ENCODE measurements around the gene MT1F. TPM values are rescaled to one million over a fixed set of nuclear protein-coding genes. Genes with fewer than 3 reads are reported as not detected.
A peak's percentile ranks its signal among the peaks of the same experiment; 100 is the strongest.

Gene MT1F
- total RNA-seq: 10 to 100 TPM; 11.4 to 20.6 TPM

DNA sequence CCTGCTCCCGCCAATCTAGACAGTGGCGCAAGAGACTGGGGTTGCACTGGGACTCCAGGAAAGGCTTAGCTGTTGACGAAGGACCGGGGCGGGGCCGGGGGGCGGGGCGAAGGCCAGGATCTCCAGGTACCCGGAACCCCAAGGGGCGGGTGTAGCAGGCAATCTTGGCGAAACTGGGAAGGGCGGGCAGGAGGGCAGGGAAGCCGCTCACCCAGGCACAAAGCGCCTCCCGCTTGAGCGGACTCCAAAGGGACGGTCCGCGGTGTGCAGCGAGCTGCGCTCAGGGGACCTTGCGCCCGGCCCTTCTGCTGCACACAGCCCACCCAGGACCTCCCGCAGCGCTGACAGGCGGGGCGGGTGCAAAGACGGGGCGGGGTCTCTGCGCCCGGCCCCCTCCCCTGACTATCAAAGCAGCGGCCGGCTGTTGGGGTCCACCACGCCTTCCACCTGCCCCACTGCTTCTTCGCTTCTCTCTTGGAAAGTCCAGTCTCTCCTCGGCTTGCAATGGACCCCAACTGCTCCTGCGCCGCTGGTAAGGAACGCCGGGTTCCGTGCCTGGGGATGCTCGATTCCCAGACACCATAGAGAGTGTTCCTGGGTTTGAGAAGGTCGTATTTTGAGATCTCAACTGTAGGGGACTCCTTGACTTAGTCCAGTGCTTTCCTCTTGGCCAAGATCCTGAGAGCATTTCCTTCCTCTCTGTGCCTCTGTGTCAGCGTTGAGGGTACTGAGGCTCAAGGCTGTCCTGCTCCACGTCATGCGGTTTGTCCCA lies at the start of gene MT1F:
MT1F (plus strand) TSS at position 405 of the 772 bp plus-strand sequence; CDS start at position 505, 100 bp downstream.
- no peaks in the 10 kb centered on the region for H3K36me3 Mint-ChIP-seq
- peak within 1 kb of the TSS; percentile 88 for H3K27ac Mint-ChIP-seq
- CTCF ChIA-PET: interaction anchor here (0.7 to 1.1 kb wide), 2 partner anchors 14 to 45 kb away, joined by 3 read pairs; no protein-coding TSS in a partner anchor
- H3K9me3 Mint-ChIP-seq (ENCODE audit: low read depth): no peaks in the 10 kb centered on the region
- DNase-seq (peak; percentile 87), ATAC-seq (peak; percentile 91)
- peaks cover 27% of the 10 kb centered on the region for H3K4me1 Mint-ChIP-seq
- peak within 1 kb of the TSS; percentile 90 for H3K4me3 Mint-ChIP-seq
- H3K27me3 Mint-ChIP-seq: peaks cover 9% of the 10 kb centered on the region

DNA sequence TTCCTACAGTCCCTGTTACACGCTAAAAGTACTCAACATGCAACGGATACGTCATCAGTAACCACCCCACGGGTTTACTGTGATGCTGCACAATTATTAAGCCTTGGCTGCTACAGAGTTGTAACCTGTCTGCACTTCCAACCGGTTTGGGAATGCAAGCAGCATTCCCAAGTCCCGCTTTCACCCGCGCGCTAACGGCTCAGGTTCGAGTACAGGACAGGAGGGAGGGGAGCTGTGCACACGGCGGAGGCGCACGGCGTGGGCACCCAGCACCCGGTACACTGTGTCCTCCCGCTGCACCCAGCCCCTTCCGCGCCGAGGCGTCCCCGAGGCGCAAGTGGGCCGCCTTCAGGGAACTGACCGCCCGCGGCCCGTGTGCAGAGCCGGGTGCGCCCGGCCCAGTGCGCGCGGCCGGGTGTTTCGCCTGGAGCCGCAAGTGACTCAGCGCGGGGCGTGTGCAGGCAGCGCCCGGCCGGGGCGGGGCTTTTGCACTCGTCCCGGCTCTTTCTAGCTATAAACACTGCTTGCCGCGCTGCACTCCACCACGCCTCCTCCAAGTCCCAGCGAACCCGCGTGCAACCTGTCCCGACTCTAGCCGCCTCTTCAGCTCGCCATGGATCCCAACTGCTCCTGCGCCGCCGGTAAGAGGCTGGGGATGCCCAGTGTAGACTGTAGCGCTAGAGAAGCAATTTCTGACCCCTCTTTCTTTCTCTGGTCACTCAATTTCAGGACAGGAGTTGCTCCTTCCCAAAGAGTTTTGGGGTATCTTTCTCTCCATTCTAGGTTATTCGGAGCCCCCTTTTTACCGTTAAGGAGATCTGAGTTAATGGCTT lies 49.5 kb upstream of the MT1F start, which contains the start of gene MT2A:
MT2A (plus strand) TSS at position 542 of the 833 bp plus-strand sequence; CDS start at position 614, 72 bp downstream.
- Mint-ChIP-seq H3K27me3 (no peaks in the 10 kb centered on the region), H3K36me3 (no peaks in the 10 kb centered on the region), H3K9me3 (ENCODE audit: low read depth) (no peaks in the 10 kb centered on the region), H3K4me1 (peaks cover 50% of the 10 kb centered on the region), H3K4me3 (peak within 1 kb of the TSS; percentile 95), H3K27ac (peak within 1 kb of the TSS; percentile 94)
- CTCF ChIA-PET: interaction anchor here (0.7 to 3.9 kb wide), 7 partner anchors 8 to 94 kb away, joined by 3 to 15 read pairs (median 6); no protein-coding TSS in a partner anchor
- peak; percentile 93 for ATAC-seq
- DNase-seq: peak; percentile 96

DNA sequence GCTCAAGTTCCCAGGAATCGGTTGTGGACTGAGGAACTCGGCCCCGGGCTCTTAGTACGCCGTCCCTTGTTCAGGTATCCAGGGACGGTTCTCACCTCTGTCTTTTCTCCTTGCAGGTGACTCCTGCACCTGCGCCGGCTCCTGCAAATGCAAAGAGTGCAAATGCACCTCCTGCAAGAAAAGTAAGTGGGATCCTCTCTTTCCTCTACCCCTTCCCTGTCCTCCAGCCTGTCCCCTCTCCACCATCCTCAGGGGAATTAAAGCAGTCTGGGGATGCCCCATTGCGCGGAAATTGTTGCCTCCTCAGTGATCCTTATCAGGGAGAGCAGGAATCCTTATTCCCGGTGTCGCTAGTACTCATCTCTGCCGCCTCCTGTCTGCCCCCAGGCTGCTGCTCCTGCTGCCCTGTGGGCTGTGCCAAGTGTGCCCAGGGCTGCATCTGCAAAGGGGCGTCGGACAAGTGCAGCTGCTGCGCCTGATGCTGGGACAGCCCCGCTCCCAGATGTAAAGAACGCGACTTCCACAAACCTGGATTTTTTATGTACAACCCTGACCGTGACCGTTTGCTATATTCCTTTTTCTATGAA lies 48.8 kb upstream of the MT1F start:
- peaks cover 54% of the 10 kb centered on the region for H3K4me1 Mint-ChIP-seq
- H3K36me3 Mint-ChIP-seq: no peaks in the 10 kb centered on the region
- H3K27ac Mint-ChIP-seq: peak overlapping the region; percentile 94
- ATAC-seq (no peak), DNase-seq (no peak)
- H3K27me3 Mint-ChIP-seq: no peaks in the 10 kb centered on the region
- no peaks in the 10 kb centered on the region for H3K9me3 Mint-ChIP-seq (ENCODE audit: low read depth)
- peak overlapping the region; percentile 95 for H3K4me3 Mint-ChIP-seq
- CTCF ChIA-PET: interaction anchor here (1.5 to 3.9 kb wide), 4 partner anchors 8 to 93 kb away, joined by 3 to 15 read pairs (median 8); no protein-coding TSS in a partner anchor

DNA sequence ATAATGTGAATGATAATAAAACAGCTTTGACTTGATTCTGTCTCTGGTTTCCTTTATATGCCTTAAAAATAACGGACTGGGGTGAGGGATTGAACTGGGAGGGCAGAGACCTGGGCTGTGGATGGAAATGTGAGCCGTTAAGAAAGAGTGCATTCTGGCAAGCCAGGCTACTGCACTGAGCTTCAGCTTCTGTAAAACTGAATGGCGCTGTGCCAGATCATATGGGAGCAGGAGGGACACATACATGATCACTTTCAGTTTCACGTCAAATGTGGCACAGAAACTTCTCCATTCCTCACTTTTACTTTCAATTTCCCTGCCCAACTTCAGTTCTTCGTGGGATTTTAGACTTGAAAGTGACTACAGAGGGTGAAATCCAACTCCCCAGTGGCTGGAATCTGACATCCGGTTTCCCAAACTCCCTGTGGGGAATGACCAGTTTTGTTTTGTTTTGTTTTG lies 48.3 kb upstream of the MT1F start:
- CTCF ChIA-PET: interaction anchor here (0.8 to 3.9 kb wide), 5 partner anchors 9 to 92 kb away, joined by 3 to 15 read pairs (median 6); no protein-coding TSS in a partner anchor
- peak; percentile 83 for DNase-seq
- Mint-ChIP-seq H3K4me3 (peak overlapping the region; percentile 95), H3K36me3 (no peaks in the 10 kb centered on the region), H3K4me1 (peaks cover 59% of the 10 kb centered on the region), H3K27me3 (no peaks in the 10 kb centered on the region), H3K27ac (peak overlapping the region; percentile 94), H3K9me3 (ENCODE audit: low read depth) (no peaks in the 10 kb centered on the region)
- ATAC-seq: peak; percentile 46

DNA sequence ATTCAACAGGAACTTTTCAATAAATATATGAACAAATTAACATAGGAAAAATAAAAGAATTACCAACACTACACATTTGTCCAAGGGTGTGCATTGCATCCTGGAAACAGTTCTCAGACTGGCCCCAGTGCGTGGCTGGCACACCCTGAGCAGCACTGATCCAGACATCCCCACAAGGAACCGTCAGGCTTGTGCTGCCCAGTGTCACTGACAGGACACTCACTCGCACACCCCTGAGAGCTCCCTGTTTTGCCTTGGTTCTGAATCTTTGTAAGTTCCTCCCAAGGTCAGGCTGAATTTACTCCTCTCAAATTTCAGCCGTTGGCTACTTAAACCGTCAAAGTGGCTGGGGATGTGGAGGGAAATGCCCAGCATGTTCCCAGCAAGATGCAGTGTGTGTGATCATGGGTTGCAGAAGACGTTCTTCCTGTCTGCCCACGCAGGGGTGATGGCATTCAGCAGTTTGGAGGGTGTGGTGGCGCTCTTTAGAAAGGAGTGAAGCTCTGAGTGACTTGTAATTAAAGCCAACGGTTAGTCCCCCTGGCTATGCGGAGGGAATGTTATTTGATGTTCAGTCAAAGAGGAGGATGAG lies 47.6 kb upstream of the MT1F start:
- Mint-ChIP-seq H3K27me3 (no peaks in the 10 kb centered on the region), H3K27ac (peak overlapping the region; percentile 94), H3K36me3 (no peaks in the 10 kb centered on the region), H3K4me1 (peaks cover 66% of the 10 kb centered on the region), H3K9me3 (ENCODE audit: low read depth) (no peaks in the 10 kb centered on the region), H3K4me3 (peak overlapping the region; percentile 95)
- CTCF ChIA-PET: interaction anchor here (0.8 to 2.7 kb wide), 3 partner anchors 9 to 92 kb away, joined by 3 to 10 read pairs (median 6); no protein-coding TSS in a partner anchor
- ATAC-seq: peak; percentile 17
- DNase-seq: peak; percentile 75

DNA sequence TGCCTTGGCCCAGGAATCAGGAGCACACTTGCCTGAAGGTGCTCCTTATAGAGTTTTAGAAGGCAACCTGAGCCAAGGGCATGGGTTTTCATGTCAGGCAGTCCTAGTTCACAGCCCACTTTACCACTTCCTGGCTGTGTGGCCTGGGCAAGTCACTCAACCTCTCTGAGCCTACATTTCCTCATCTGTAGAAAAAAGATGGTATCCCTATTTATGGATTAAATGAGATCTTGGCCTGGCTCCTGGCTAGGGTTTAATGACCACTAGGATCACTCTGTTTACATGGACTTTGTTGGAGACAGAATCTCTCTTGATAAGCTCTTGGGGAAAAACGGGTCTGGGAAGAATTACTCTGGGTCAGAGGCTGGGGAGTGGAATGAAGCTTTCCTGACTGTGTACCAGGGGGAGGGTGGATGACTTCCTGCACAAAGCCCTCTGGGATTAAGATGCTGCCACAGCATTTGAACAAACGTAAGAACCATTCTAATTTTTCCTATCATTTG lies 47.1 kb upstream of the MT1F start:
- Mint-ChIP-seq H3K4me3 (peak overlapping the region; percentile 95), H3K9me3 (ENCODE audit: low read depth) (no peaks in the 10 kb centered on the region), H3K27ac (peak overlapping the region; percentile 94), H3K36me3 (no peaks in the 10 kb centered on the region), H3K27me3 (no peaks in the 10 kb centered on the region), H3K4me1 (peaks cover 69% of the 10 kb centered on the region)
- ATAC-seq (no peak), DNase-seq (peak; percentile 74)
- CTCF ChIA-PET: interaction anchor here (2.0 to 4.1 kb wide), 4 partner anchors 10 to 91 kb away, joined by 6 to 12 read pairs (median 9); no protein-coding TSS in a partner anchor

DNA sequence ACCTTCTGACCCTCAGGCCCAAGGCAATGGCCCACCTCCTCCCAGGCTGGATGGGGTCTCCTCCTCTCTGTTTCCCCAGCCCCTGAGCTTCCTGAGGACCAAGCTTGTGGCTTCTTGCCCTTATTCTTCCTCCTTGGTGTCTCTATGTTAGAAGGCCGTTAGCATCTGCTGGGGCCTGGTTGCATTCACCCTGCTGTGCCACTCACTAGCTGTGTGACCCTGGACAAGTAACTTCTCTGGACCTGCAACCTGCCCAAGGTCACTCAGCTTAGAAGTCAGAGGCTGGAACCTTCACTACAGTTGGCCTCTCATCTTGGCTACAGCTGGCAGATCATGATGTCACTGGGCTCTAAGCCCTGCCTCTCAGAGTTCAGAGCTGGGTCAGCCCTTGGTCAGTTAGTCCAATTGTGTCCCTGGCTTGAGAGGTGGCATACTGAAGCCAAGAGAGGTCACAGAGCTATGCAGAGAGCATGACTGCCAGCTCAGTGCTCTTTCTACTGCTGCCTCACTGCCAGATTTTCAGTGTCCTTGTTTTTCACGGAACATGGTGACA lies 46.4 kb upstream of the MT1F start:
- Mint-ChIP-seq H3K27me3 (no peaks in the 10 kb centered on the region), H3K27ac (peak overlapping the region; percentile 58), H3K4me3 (no peak overlapping the region), H3K9me3 (ENCODE audit: low read depth) (no peaks in the 10 kb centered on the region), H3K4me1 (peaks cover 71% of the 10 kb centered on the region), H3K36me3 (no peaks in the 10 kb centered on the region)
- CTCF ChIA-PET: interaction anchor here (1.9 to 4.1 kb wide), 4 partner anchors 11 to 90 kb away, joined by 6 to 12 read pairs (median 8); partner anchors contain the start of gene MT1E
- ATAC-seq (no peak), DNase-seq (no peak)

DNA sequence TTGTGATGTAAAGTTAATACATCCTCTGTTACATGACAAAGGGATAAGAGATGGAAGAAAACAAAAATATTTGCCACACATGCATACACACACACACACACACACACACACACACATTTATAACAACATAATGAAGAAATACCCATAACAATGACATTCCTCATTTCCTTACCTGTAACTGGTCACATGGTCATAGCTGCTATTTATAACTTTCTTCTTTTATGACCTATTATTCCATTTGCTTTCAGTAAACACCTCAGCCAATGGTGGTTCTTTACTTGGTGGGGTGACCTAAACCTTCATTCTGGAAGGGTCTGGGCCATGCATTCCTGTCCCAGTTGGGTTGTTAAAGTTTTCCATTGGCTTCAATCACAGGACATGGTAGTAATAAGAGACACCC lies 44.1 kb upstream of the MT1F start:
- Mint-ChIP-seq H3K4me3 (no peak overlapping the region), H3K4me1 (peaks cover 67% of the 10 kb centered on the region), H3K9me3 (ENCODE audit: low read depth) (no peaks in the 10 kb centered on the region), H3K27ac (no peak overlapping the region), H3K27me3 (peaks cover 14% of the 10 kb centered on the region), H3K36me3 (no peaks in the 10 kb centered on the region)
- no peak for DNase-seq
- CTCF ChIA-PET: interaction anchor here (4.1 kb wide), 1 partner anchor 37 kb away, joined by 12 read pairs; no protein-coding TSS in a partner anchor
- no peak for ATAC-seq

DNA sequence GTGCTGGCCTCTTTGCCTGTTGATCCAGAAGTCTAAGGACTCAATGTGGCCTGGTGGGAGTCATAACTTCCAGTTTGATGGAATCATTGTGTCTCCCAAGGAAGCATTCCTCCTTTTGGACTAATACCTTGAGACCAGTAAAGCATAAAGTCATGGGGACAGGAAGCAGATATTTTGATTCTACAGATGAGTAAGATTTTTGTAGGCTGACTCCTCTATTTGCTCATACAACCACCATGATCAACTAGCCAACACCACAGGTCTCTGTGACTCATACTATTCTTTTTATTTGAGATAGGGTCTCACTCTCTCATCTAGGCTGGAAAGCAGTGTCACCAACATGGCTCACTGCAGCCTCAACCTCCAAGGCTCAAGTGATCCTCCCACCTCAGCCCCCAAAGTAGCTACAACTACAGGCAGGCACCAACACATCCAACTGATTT lies 43.2 kb upstream of the MT1F start:
- H3K4me3 Mint-ChIP-seq: no peak overlapping the region
- H3K27me3 Mint-ChIP-seq: peaks cover 20% of the 10 kb centered on the region
- peak overlapping the region; percentile 73 for H3K27ac Mint-ChIP-seq
- CTCF ChIA-PET: interaction anchor here (0.9 to 4.1 kb wide), 3 partner anchors 14 to 832 kb away, joined by 3 to 12 read pairs (median 3); no protein-coding TSS in a partner anchor
- H3K36me3 Mint-ChIP-seq: no peaks in the 10 kb centered on the region
- H3K4me1 Mint-ChIP-seq: peaks cover 65% of the 10 kb centered on the region
- H3K9me3 Mint-ChIP-seq (ENCODE audit: low read depth): no peaks in the 10 kb centered on the region
- ATAC-seq (peak; percentile 57), DNase-seq (peak; percentile 57)

DNA sequence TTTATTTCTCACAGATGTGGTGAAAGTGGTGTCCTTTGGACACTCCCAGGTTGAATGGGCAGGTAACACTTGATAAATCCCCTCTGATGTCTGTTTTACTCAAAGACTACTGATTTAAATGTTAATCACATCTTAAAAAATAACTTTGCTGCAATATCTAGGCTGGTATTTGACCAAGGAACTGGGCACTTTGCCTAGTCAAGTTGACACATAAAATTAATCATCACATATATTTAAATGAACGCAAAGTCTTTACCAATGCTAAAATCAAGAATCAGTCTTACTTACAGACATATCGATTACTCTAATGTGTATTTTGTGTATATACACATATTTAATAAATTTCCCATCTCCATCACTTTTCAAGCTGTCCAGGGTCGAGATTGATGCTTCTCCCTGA lies 42.4 kb upstream of the MT1F start:
- ATAC-seq: no peak
- CTCF ChIA-PET: interaction anchor here (0.9 to 1.0 kb wide), 2 partner anchors 15 to 831 kb away, joined by 3 read pairs; no protein-coding TSS in a partner anchor
- Mint-ChIP-seq H3K4me1 (peaks cover 59% of the 10 kb centered on the region), H3K36me3 (no peaks in the 10 kb centered on the region), H3K4me3 (no peak overlapping the region), H3K9me3 (ENCODE audit: low read depth) (no peaks in the 10 kb centered on the region), H3K27ac (no peak overlapping the region), H3K27me3 (peaks cover 23% of the 10 kb centered on the region)
- no peak for DNase-seq

DNA sequence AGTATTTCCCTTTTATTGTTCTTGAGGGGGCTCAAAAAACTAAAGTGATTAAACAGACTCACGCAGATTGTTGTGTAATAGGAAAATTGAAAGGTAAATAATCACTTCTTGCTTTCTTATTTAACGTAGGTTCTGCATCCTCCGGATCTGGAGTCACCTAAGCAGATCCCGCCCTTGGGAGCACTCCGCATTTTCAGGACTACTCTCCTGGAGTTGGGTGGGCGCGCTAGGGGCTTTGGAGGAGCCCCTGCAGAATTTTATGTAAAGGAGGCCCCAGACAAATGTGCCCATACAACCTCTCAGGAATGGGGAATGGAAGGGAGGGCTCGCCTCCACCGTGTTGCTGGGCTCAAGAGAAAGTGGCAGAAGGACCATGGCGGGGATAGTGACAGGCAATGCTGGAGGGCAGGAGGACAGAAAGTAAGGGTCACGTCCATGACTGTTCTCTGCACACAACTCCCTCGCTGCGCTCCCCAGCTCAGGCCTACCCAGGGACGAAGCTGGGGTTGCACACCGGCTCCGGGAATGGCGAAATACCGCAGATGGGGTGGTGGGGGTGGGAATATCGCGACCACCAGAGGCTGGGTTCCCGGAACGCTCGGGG lies 41.0 kb upstream of the MT1F start:
- H3K4me3 Mint-ChIP-seq: peak overlapping the region; percentile 54
- no peaks in the 10 kb centered on the region for H3K9me3 Mint-ChIP-seq (ENCODE audit: low read depth)
- H3K27me3 Mint-ChIP-seq: peaks cover 26% of the 10 kb centered on the region
- no peak overlapping the region for H3K27ac Mint-ChIP-seq
- CTCF ChIA-PET: interaction anchor here (1.6 kb wide), 1 partner anchor 27 kb away, joined by 3 read pairs; no protein-coding TSS in a partner anchor
- ATAC-seq (no peak), DNase-seq (no peak)
- no peaks in the 10 kb centered on the region for H3K36me3 Mint-ChIP-seq
- peaks cover 45% of the 10 kb centered on the region for H3K4me1 Mint-ChIP-seq
